HEK293 (cell line): ENCODE measurements around the gene RPS6KA1.

Source experiments
- BCL11A ChIP-seq: fragments of 450-650 bp; formaldehyde crosslinking; IDR thresholded peaks from 2 replicates; pipeline ENCODE4 v1.5.1; 2016; ENCODE audit warnings: low read depth, missing biosample characterization, missing genetic modification characterization
- BCL11B ChIP-seq: fragments of 450-650 bp; formaldehyde crosslinking; IDR thresholded peaks from 2 replicates; pipeline ENCODE4 v1.5.1; 2016; ENCODE audit warnings: low read depth, missing biosample characterization, missing genetic modification characterization
- GLI4 ChIP-seq: fragments of 450-650 bp; formaldehyde crosslinking; IDR thresholded peaks from 2 replicates; pipeline ENCODE4 v1.5.1; 2016; ENCODE audit warnings: missing biosample characterization, missing genetic modification characterization
- ZNF121 ChIP-seq: fragments of 450-650 bp; formaldehyde crosslinking; IDR thresholded peaks from 2 replicates; pipeline ENCODE4 v1.5.1; 2016; ENCODE audit warnings: missing biosample characterization, missing genetic modification characterization
- ZNF19 ChIP-seq: fragments of 450-650 bp; formaldehyde crosslinking; IDR thresholded peaks from 2 replicates; pipeline ENCODE4; 2016; ENCODE audit warnings: missing biosample characterization, missing genetic modification characterization, low read depth
- ZNF211 ChIP-seq: fragments of 450-650 bp; formaldehyde crosslinking; IDR thresholded peaks from 2 replicates; pipeline ENCODE4 v1.5.1; 2016; ENCODE audit warnings: low read depth, missing biosample characterization, missing genetic modification characterization
- ZNF23 ChIP-seq: fragments of 450-650 bp; formaldehyde crosslinking; IDR thresholded peaks from 2 replicates; pipeline ENCODE4 v1.5.1; 2016; ENCODE audit warnings: missing biosample characterization, missing genetic modification characterization, borderline replicate concordance
- ZNF266 ChIP-seq: fragments of 450-650 bp; formaldehyde crosslinking; IDR thresholded peaks from 2 replicates; pipeline ENCODE4 v1.5.1; 2016; ENCODE audit warnings: missing biosample characterization, missing genetic modification characterization, low read depth
- ZNF341 ChIP-seq: fragments of 450-650 bp; formaldehyde crosslinking; IDR thresholded peaks from 2 replicates; pipeline ENCODE4; 2016; ENCODE audit warnings: low read depth, missing biosample characterization, missing genetic modification characterization
- ZNF48 ChIP-seq: fragments of 450-650 bp; formaldehyde crosslinking; IDR thresholded peaks from 2 replicates; pipeline ENCODE4 v1.5.1; 2016; ENCODE audit warnings: missing biosample characterization, missing genetic modification characterization
- ZNF549 ChIP-seq: fragments of 450-650 bp; IDR thresholded peaks from 2 replicates; pipeline ENCODE4 v1.5.1; 2018; ENCODE audit warnings: missing biosample characterization, missing genetic modification characterization, mild to moderate bottlenecking, inconsistent platforms, moderate library complexity
- ZNF768 ChIP-seq: fragments of 450-650 bp; formaldehyde crosslinking; IDR thresholded peaks from 2 replicates; pipeline ENCODE4 v1.5.1; 2018; ENCODE audit warnings: missing biosample characterization, mild to moderate bottlenecking, missing genetic modification characterization
- ZNF837 ChIP-seq: fragments of 450-650 bp; formaldehyde crosslinking; IDR thresholded peaks from 2 replicates; pipeline ENCODE4 v1.5.1; 2016; ENCODE audit warnings: missing biosample characterization, missing genetic modification characterization
- ZNF843 ChIP-seq: fragments of 450-650 bp; formaldehyde crosslinking; IDR thresholded peaks from 2 replicates; pipeline ENCODE4 v1.5.1; 2016; ENCODE audit warnings: missing biosample characterization, missing genetic modification characterization
- TF ChIP-seq, protein P1 (sequence below): fragments of 450-650 bp; formaldehyde crosslinking; IDR thresholded peaks from 2 replicates; pipeline ENCODE4 v1.5.1; 2016; ENCODE audit warnings: missing biosample characterization, missing genetic modification characterization
- TF ChIP-seq, protein P2 (sequence below): fragments of 450-650 bp; formaldehyde crosslinking; IDR thresholded peaks from 2 replicates; pipeline ENCODE4 v1.5.1; 2016; ENCODE audit warnings: missing biosample characterization, missing genetic modification characterization
- TF ChIP-seq, protein P3 (sequence below): fragments of 450-650 bp; formaldehyde crosslinking; IDR thresholded peaks from 2 replicates; pipeline ENCODE4 v1.5.1; 2016; ENCODE audit warnings: missing biosample characterization, missing genetic modification characterization
- TF ChIP-seq, protein P4 (sequence below): fragments of 450-650 bp; formaldehyde crosslinking; IDR thresholded peaks from 2 replicates; pipeline ENCODE4 v1.5.1; 2016; ENCODE audit warnings: missing biosample characterization, missing genetic modification characterization
- TF ChIP-seq, protein P5 (sequence below): fragments of 450-650 bp; formaldehyde crosslinking; IDR thresholded peaks from 2 replicates; pipeline ENCODE4 v1.5.1; 2016; ENCODE audit warnings: missing biosample characterization, missing genetic modification characterization
- TF ChIP-seq, protein P6 (sequence below): fragments of 450-650 bp; formaldehyde crosslinking; IDR thresholded peaks from 2 replicates; pipeline ENCODE4 v1.5.1; 2016; ENCODE audit warnings: missing biosample characterization, missing genetic modification characterization
- TF ChIP-seq, protein P7 (sequence below): fragments of 450-650 bp; formaldehyde crosslinking; IDR thresholded peaks from 2 replicates; pipeline ENCODE4 v1.5.1; 2017; ENCODE audit warnings: missing biosample characterization, missing genetic modification characterization

RPS6KA1 gene

DNA sequence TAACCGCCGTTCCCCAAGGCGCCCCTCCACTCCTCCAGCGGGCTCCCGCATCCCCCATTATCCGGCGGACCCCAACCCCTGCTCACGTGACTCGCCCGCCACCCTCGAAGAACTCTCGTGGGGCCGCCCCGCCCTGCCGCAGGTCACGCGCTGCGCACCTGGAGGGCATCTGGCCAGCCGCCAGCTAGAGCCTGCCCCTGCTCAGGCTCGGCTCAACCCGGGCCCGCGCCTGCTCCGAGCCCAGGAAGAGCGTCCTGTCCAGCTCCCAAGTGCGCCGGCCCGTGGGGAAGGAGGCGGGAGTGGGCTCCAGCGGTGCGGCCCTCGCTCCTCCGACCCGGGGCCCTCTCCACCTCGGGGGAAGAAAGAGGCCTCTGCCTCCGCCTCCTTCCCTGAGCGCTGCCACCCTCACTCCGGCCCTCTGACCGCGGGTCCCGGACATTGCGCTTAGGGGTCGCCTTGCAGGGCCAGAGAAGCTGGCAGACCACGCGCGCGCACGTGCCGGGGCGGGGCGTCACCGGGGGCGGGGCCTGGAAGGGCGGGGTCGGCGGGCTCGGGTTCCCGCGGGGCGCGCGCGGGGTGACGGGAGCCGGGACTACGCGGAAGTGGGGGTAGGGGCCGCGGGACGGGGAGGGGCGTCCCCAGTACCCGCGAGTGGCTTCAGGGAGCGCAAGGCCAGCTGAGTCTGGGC is 28.9 kb upstream of the RPS6KA1 start (continued):
- TF ChIP-seq, protein P1, sequence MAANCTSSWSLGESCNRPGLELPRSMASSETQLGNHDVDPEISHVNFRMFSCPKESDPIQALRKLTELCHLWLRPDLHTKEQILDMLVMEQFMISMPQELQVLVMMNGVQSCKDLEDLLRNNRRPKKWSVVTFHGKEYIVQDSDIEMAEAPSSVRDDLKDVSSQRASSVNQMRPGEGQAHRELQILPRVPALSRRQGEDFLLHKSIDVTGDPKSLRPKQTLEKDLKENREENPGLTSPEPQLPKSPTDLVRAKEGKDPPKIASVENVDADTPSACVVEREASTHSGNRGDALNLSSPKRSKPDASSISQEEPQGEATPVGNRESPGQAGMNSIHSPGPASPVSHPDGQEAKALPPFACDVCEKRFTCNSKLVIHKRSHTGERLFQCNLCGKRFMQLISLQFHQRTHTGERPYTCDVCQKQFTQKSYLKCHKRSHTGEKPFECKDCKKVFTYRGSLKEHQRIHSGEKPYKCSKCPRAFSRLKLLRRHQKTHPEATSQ (tag by site-specific recombination): no peak; the same call in 1 of the 2 replicates
- TF ChIP-seq, protein P2, sequence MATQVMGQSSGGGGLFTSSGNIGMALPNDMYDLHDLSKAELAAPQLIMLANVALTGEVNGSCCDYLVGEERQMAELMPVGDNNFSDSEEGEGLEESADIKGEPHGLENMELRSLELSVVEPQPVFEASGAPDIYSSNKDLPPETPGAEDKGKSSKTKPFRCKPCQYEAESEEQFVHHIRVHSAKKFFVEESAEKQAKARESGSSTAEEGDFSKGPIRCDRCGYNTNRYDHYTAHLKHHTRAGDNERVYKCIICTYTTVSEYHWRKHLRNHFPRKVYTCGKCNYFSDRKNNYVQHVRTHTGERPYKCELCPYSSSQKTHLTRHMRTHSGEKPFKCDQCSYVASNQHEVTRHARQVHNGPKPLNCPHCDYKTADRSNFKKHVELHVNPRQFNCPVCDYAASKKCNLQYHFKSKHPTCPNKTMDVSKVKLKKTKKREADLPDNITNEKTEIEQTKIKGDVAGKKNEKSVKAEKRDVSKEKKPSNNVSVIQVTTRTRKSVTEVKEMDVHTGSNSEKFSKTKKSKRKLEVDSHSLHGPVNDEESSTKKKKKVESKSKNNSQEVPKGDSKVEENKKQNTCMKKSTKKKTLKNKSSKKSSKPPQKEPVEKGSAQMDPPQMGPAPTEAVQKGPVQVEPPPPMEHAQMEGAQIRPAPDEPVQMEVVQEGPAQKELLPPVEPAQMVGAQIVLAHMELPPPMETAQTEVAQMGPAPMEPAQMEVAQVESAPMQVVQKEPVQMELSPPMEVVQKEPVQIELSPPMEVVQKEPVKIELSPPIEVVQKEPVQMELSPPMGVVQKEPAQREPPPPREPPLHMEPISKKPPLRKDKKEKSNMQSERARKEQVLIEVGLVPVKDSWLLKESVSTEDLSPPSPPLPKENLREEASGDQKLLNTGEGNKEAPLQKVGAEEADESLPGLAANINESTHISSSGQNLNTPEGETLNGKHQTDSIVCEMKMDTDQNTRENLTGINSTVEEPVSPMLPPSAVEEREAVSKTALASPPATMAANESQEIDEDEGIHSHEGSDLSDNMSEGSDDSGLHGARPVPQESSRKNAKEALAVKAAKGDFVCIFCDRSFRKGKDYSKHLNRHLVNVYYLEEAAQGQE: peak; percentile 40; the same call in 1 of the 2 replicates
- TF ChIP-seq, protein P3, sequence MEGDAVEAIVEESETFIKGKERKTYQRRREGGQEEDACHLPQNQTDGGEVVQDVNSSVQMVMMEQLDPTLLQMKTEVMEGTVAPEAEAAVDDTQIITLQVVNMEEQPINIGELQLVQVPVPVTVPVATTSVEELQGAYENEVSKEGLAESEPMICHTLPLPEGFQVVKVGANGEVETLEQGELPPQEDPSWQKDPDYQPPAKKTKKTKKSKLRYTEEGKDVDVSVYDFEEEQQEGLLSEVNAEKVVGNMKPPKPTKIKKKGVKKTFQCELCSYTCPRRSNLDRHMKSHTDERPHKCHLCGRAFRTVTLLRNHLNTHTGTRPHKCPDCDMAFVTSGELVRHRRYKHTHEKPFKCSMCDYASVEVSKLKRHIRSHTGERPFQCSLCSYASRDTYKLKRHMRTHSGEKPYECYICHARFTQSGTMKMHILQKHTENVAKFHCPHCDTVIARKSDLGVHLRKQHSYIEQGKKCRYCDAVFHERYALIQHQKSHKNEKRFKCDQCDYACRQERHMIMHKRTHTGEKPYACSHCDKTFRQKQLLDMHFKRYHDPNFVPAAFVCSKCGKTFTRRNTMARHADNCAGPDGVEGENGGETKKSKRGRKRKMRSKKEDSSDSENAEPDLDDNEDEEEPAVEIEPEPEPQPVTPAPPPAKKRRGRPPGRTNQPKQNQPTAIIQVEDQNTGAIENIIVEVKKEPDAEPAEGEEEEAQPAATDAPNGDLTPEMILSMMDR (tag by site-specific recombination): 0 out of 2 replicates have a peak, but pooled peaks have one; percentile 47
- TF ChIP-seq ZNF121: peak; percentile 87
- TF ChIP-seq, protein P4, sequence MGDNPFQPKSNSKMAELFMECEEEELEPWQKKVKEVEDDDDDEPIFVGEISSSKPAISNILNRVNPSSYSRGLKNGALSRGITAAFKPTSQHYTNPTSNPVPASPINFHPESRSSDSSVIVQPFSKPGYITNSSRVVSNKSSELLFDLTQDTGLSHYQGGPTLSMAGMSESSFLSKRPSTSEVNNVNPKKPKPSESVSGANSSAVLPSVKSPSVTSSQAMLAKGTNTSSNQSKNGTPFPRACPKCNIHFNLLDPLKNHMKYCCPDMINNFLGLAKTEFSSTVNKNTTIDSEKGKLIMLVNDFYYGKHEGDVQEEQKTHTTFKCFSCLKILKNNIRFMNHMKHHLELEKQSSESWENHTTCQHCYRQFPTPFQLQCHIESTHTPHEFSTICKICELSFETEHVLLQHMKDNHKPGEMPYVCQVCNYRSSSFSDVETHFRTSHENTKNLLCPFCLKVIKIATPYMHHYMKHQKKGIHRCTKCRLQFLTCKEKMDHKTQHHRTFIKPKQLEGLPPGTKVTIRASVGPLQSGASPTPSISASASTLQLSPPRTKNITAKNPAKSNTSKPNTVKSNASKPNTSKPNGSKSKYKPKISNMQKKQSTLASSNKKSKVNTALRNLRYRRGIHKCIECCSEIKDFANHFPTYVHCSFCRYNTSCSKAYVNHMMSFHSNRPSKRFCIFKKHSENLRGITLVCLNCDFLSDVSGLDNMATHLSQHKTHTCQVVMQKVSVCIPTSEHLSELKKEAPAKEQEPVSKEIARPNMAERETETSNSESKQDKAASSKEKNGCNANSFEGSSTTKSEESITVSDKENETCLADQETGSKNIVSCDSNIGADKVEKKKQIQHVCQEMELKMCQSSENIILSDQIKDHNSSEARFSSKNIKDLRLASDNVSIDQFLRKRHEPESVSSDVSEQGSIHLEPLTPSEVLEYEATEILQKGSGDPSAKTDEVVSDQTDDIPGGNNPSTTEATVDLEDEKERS: no peak; the same call in 1 of the 2 replicates
- TF ChIP-seq GLI4 (tag by site-specific recombination): peak; percentile 79
- TF ChIP-seq, protein P5, sequence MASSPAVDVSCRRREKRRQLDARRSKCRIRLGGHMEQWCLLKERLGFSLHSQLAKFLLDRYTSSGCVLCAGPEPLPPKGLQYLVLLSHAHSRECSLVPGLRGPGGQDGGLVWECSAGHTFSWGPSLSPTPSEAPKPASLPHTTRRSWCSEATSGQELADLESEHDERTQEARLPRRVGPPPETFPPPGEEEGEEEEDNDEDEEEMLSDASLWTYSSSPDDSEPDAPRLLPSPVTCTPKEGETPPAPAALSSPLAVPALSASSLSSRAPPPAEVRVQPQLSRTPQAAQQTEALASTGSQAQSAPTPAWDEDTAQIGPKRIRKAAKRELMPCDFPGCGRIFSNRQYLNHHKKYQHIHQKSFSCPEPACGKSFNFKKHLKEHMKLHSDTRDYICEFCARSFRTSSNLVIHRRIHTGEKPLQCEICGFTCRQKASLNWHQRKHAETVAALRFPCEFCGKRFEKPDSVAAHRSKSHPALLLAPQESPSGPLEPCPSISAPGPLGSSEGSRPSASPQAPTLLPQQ (tag by site-specific recombination): peak; percentile 90
- TF ChIP-seq, protein P6, sequence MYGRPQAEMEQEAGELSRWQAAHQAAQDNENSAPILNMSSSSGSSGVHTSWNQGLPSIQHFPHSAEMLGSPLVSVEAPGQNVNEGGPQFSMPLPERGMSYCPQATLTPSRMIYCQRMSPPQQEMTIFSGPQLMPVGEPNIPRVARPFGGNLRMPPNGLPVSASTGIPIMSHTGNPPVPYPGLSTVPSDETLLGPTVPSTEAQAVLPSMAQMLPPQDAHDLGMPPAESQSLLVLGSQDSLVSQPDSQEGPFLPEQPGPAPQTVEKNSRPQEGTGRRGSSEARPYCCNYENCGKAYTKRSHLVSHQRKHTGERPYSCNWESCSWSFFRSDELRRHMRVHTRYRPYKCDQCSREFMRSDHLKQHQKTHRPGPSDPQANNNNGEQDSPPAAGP: peak; percentile 94
- no peak for TF ChIP-seq ZNF23 (tag by site-specific recombination)
- TF ChIP-seq BCL11B: peak; percentile 86; the same call in 1 of the 2 replicates
- no peak for TF ChIP-seq ZNF48 (tag by site-specific recombination)
- TF ChIP-seq BCL11A (tag by site-specific recombination): 0 out of 2 replicates have a peak, but pooled peaks have one; percentile 58
- no peak for TF ChIP-seq ZNF211 (tag by site-specific recombination)
- TF ChIP-seq ZNF549: no peak
- no peak; the same call in 1 of the 2 replicates for TF ChIP-seq ZNF768 (tag by site-specific recombination)
- TF ChIP-seq, protein P7, sequence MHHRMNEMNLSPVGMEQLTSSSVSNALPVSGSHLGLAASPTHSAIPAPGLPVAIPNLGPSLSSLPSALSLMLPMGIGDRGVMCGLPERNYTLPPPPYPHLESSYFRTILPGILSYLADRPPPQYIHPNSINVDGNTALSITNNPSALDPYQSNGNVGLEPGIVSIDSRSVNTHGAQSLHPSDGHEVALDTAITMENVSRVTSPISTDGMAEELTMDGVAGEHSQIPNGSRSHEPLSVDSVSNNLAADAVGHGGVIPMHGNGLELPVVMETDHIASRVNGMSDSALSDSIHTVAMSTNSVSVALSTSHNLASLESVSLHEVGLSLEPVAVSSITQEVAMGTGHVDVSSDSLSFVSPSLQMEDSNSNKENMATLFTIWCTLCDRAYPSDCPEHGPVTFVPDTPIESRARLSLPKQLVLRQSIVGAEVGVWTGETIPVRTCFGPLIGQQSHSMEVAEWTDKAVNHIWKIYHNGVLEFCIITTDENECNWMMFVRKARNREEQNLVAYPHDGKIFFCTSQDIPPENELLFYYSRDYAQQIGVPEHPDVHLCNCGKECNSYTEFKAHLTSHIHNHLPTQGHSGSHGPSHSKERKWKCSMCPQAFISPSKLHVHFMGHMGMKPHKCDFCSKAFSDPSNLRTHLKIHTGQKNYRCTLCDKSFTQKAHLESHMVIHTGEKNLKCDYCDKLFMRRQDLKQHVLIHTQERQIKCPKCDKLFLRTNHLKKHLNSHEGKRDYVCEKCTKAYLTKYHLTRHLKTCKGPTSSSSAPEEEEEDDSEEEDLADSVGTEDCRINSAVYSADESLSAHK (tag by site-specific recombination): peak; percentile 53
- TF ChIP-seq ZNF19 (tag by site-specific recombination): no peak
- no peak for TF ChIP-seq ZNF837
- TF ChIP-seq ZNF843: peak; percentile 68; the same call in 1 of the 2 replicates
- peak; percentile 57 for TF ChIP-seq ZNF341 (tag by site-specific recombination)
- TF ChIP-seq ZNF266 (tag by site-specific recombination): no peak
